SK-MEL-5 (cell line): ENCODE results near the gene CDC14B. TPM values are rescaled to one million over a fixed set of nuclear protein-coding genes. Genes with fewer than 3 reads are reported as not detected.
"Not testable (repeated sequence)": the region's sequence is repeated elsewhere in the genome, so short reads cannot be mapped to it uniquely, and the experiment has no call there.

Experiments used
- DNase-seq: peaks from one replicate; pipeline ENCODE4 v3.0.0-alpha.2; 2016; ENCODE audit warnings: low read depth, low spot score
- in situ Hi-C: cut with HindIII; loops from 2 replicates; pipeline ENCODE4 v1.10.0; 2016; ENCODE audit warnings: low sequenced_read_pairs, high pct_unique_total_duplicates, low pct_unique_long_range_greater_than_20kb
- polyA plus RNA-seq, 2 experiments: library from polyadenylated mRNA; depleted of rRNA; stranded (reverse); fragments of >200 nt; gene quantifications; 2 replicates each; pipeline ENCODE4 v1.2.3, GENCODE V29; 2015
- total RNA-seq: library from RNA; depleted of rRNA; stranded (reverse); fragments of >200 nt; shearing (Covaris generic); gene quantifications from 2 replicates; pipeline ENCODE4 v1.2.3, GENCODE V29; 2014; rRNA removed

The CDC14B gene
- total RNA-seq, result 12.1 and 13.1 TPM in 2 replicates
- 8.0 and 11.4 TPM in 2 replicates for polyA plus RNA-seq (2015; cell fraction: cytosol; rRNA removed)
- 17.2 and 17.6 TPM in 2 replicates for polyA plus RNA-seq (2015; cell fraction: nucleus; rRNA removed)

DNA sequence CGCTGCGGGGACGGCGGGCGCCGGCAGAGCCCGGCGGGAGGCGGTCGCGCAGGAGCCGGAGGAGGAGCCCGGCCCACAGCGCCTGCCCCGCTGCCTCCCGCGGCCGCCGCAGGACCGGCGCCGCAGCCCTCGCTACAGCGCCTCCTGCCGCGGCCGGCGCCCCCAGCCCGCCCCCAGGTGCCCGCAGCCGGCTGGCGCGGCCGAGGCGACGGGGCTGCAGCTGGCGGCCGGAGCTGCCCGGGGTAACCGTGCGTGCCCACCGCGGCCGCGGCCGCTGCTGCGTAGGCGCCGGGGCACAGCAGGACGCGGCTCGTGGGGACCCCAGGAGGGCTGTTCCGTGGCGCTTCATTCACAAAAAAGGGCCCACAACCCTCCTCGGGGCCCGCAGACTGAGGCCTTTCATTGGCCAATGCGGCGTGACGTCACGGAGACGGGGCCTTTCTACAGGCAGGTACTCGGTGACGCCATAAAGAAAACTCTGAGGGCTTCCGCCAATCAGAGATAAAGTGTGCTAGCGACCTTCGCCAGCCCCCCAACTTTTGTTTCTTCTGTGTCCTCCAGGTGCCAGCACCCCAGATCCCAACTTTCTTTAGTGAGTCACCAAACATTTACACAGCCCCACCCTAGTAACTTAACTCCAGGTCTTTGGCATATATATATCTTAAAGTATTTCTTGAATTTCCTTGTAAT lies at the start of gene CDC14B:
Gene CDC14B, minus strand, starts transcription at position 353 of the 690 bp plus-strand sequence. CDS start 465 bp downstream, outside the sequence.
- DNase-seq, result peak; percentile 91
- in situ Hi-C loops, result no loop called here

GRCh38 chr9:96668868-96669534 lies 49.4 kb upstream of the CDC14B start:
- no peak for DNase-seq
- in situ Hi-C loops, result no loop called here

- in situ Hi-C loops, result no loop called here
- DNase-seq, result no peak
Measured at GRCh38 chr9:96667363-96667728, 47.7 kb upstream of the CDC14B start.

DNA sequence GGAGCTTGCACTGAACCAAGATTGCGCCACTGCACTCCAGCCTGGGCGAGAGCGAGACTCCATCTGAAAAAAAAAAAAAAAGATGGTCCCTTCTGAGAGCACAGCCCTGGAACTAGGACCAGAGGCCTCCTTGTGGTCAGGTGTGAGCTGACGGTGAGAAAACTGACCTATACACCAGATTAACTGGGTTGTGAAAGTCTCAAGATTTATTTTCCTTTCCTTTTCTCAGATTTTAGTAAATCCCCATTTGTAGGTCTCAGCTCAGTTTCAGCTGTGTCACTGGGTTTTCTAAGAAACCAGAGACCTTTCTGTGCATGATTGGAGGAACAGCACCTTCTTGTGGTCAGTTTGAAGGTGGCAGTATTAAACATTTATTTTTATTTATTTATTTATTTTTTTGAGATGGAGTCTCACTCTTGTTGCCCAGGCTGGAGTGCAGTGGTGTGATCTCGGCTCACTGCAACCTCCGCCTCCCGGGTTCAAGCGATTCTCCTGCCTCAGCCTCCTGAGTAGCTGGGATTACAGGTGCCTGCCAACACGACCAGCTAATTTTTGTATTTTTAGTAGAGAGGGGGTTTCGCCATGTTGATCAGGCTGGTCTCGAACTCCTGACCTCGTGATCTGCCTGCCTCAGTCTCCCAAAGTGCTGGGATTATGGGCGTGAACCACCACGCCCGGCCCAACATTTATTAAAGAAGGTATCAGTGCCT lies 47.2 kb upstream of the CDC14B start:
- DNase-seq, result peak; percentile 71
- in situ Hi-C loops, result not testable (repeated sequence)

DNA sequence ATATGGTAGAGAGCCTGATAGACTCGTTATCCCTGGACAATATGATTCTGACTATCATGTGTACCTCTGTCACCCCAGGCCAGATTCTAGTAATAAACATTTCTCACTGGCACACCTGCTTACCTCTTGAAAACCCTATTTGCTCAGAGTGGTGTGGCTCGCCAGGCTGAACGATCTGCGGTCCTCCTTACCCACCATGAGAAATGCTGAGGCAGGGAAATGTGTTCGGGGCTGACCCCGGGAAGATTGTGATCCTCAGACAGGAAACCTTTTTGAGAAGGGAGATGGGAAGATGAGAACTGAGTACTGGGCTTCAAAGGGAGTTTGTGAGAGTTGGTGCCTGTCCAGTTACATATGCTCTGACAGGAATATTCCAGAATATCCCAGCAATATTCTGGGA lies 46.1 kb upstream of the CDC14B start:
- in situ Hi-C loops, result no loop called here
- no peak for DNase-seq

GRCh38 chr9:96663506-96664120 lies 44.0 kb upstream of the CDC14B start:
- in situ Hi-C loops, result no loop called here
- DNase-seq, result no peak

DNA sequence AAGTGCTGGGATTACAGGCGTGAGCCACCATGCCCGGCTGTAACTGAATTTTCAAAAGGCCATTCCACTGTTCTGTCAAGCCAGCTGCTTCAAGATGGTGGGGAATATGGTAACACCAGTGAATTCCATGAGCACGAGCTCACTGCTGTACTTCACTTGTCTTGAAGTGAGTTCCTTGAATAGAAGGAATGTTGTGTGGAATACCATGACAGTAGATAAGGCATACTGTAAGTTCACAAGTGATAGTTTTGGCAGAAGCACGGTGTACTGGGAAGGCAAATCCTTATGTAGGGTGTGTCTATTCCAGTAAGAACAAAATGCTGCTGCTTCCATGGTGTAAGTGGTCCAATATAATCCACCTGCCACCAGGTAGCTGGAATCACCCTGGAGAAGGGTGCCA lies 42.1 kb upstream of the CDC14B start:
- in situ Hi-C loops, result no loop called here
- no peak for DNase-seq

- in situ Hi-C loops, result no loop called here
- no peak for DNase-seq
Measured at GRCh38 chr9:96660692-96661248, 41.1 kb upstream of the CDC14B start.

GRCh38 chr9:96655198-96655851 lies 35.7 kb upstream of the CDC14B start, which contains the start of gene PRXL2C:
Gene PRXL2C, minus strand, starts transcription at chr9:96655317. Its CDS starts 36 bp downstream, at chr9:96655281.
- peak; percentile 53 for DNase-seq
- in situ Hi-C loops, result no loop called here

GRCh38 chr9:96654450-96655197 lies 35.0 kb upstream of the CDC14B start:
- in situ Hi-C loops, result no loop called here
- DNase-seq, result peak; percentile 74

DNA sequence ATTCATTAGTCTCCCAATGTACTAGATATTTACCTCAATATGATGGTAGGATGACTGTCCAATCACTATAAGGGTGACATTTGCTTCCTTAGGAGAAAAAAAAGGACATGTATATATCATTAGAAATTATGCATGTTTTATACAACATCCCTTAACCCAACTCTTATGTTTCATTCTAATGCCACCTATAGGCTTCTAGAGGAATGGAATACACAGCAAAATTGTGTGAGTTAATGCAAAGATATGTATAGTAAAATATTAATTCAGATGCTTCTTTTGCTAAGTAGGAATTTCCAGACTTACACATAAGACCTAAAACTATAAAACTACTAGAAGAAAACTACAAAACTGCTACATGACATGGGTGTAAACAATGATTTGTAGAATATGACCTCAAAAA lies 32.0 kb upstream of the CDC14B start:
- DNase-seq, result peak; percentile 60
- in situ Hi-C loops, result no loop called here

DNA sequence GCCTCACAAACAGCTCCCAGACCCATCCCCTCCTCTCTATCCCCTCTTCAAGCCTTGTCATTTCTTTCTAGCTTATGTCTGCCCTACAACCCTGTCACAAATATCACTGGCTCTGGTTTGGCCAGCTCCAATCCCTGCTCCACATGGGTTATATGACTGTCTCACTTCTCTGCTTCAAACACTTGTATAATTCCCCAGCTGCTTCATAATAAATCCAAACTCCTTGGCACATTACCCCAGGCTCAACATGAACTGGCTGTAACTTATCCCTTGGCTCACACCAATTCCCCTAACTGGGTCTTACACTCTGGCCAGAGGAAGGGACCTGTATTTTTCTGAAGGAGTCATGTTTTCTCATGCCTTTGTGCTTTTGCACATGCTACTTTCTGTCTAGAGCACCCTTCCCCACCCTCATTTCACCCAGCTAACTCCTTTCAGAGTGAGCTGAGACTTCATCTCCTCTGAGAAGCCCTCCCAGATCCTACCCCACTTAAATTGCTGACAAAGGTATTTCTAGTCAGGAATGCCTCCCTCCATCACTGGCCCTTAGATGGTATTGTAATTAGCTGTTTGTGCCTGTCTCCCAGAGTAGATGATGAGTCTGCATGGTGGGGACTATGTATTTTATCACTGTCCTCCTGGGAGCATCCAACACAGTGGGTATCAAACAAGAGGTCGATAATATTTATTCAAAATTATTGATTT lies 30.1 kb upstream of the CDC14B start:
- in situ Hi-C loops, result no loop called here
- no peak for DNase-seq

DNA sequence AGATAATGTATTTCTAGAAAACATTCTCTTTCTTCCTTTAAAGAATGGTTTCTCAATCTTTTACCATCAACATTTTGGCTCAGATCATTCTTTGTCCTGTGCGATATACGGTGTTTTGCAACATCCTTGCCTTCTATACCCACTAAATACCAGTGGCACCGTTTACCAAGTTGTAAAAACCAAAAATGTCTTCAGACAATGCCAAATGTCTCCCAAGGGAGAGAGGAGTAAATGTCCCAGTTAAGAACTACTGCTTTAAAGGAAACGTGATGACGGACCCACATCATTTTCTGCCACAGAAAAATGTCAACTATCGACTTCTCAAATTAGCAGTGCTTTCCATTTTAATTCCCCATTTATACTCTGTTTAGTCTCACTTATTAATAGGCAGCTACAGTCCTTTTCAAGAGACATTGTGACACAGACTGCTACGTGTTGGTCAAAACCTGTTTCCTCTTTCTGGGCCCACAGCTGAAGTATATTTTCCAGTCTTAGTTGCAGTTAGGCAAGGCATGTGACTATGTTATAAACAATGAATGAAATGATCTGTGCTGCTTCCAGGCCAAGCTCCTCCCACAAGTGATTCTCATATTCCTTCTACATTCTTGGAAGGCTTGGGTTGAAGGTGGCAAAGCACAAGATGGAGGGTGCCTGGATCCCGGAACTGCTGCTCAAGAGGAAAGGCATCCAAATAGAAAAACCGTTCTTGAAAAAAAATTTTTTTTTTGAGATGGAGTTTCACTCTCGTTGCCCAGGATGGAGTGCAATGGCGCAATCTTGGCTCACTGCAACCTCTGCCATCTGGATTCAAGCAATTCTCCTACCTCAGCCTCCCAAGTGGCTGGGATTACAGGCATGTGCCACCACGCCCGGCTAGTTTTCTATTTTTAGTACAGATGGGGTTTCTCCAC lies 26.7 kb upstream of the CDC14B start:
- no peak for DNase-seq

GRCh38 chr9:96644137-96644536 lies 24.5 kb upstream of the CDC14B start:
- in situ Hi-C loops, result no loop called here

More for the DNA sequence above, 26.7 kb upstream of the CDC14B start:
- in situ Hi-C loops, result no loop called here

GRCh38 chr9:96641514-96641913 lies 21.9 kb upstream of the CDC14B start:
- in situ Hi-C loops, result no loop called here
- DNase-seq, result no peak

More at GRCh38 chr9:96644137-96644536, 24.5 kb upstream of the CDC14B start:
- DNase-seq, result no peak
